Psoas muscle (tissue), 8 donors: Measurements from ENCODE around the gene NTRK3. TPM values are rescaled to one million over a fixed set of nuclear protein-coding genes. Genes with fewer than 3 reads are reported as not detected.

Source experiments
- ATAC-seq, 4 donors: fragments of 200-7000 bp; cut with Tn5 transposase; one replicate each; pipeline ENCODE4 v1.9.1; 2020; ENCODE audit warnings: moderate library complexity in 3 of 4, mild to moderate bottlenecking in 2 of 4
- DNase-seq, 2 donors: peaks; one replicate each; pipeline ENCODE4 v3.0.0-alpha.2; 2020
- H3K27ac ChIP-seq: fragments of 200-600 bp; one replicate; pipeline ENCODE4 v1.8.0; 2022
- H3K27me3 ChIP-seq, 3 donors: fragments of 200-600 bp in 1 of 3; one replicate each; pipeline versions ENCODE4 v1.6.1 to v1.8.0; 2013 to 2022; ENCODE audit warnings: low read length in 2 of 3, mild to moderate bottlenecking in 2 of 3, moderate library complexity in 1 of 3; ENCODE audit not compliant: insufficient read depth in 3 of 3
- H3K36me3 ChIP-seq, 2 donors: fragments of 200-600 bp in 1 of 2; one replicate each; pipeline versions ENCODE4 v1.6.1 to v1.8.0; 2013 to 2022; ENCODE audit warnings: low read depth in 1 of 2, mild to moderate bottlenecking in 1 of 2, moderate library complexity in 1 of 2; ENCODE audit not compliant: insufficient read depth in 1 of 2
- H3K4me1 ChIP-seq: fragments of 200-600 bp; one replicate; pipeline ENCODE4 v1.8.0; 2022
- H3K4me3 ChIP-seq: fragments of 200-600 bp; one replicate; pipeline ENCODE4 v1.8.0; 2022; ENCODE audit warnings: mild to moderate bottlenecking
- H3K9me3 ChIP-seq: fragments of 200-600 bp; one replicate; pipeline ENCODE4 v1.8.0; 2022
- WGBS, 3 donors: extraction: QIAGEN DNeasy Blood & Tissue Kit; methylation state at CpG; one replicate each; pipeline versions ENCODE4 v1.1.6 to v1.1.7; 2013; 5-methylcytosine and 5-hydroxymethylcytosine counted together
- intact Hi-C, 2 donors: fragments of 100-400 bp; cut with DNase I; formaldehyde crosslinking; loops; one replicate each; pipeline versions ENCODE4 v1.11.0 to v1.14.2; 2022
- polyA plus RNA-seq, 3 donors: library from polyadenylated mRNA; stranded (reverse); fragments of 200-250 nt; gene quantifications; one replicate each; pipeline ENCODE4 v1.2.3, GENCODE V29; 2013
- total RNA-seq, 4 donors: library from RNA; stranded (reverse); fragmentation: NEBNext Ultra II Directional in 2 of 4; extraction: Animal tissue kit (Norgen Biotek cat#: 25700) in 2 of 4; gene quantifications; one replicate each; pipeline versions ENCODE4 v1.2.1 to v1.2.4, GENCODE V29; 2021 to 2023
- TF ChIP-seq, protein P1 (sequence below): fragments of 200-600 bp; IDR thresholded peaks from one replicate; pipeline ENCODE4 v1.8.0; 2022; ENCODE audit warnings: antibody characterized with exemption
- donor health status: healthy with polysubstance abuse.
- donor health status: DM: no; HTN: no; CAD: no; lungs with moderate emphysema.
- donor health status: Bipolar disorder and iron deficiency.
- donor health status: healthy.
- donor health status: DM: yes; HTN: yes; CAD: no.
- donor health status: DM: no; HTN: no; CAD: no.
- donor health status: DM: no; HTN: no; CAD: no.
- donor health status: DM: yes; HTN: yes; CAD: no.

The NTRK3 gene
- total and polyA plus RNA-seq, 7 donors, result 0.17 to 1.7 (median 0.57) TPM

DNA sequence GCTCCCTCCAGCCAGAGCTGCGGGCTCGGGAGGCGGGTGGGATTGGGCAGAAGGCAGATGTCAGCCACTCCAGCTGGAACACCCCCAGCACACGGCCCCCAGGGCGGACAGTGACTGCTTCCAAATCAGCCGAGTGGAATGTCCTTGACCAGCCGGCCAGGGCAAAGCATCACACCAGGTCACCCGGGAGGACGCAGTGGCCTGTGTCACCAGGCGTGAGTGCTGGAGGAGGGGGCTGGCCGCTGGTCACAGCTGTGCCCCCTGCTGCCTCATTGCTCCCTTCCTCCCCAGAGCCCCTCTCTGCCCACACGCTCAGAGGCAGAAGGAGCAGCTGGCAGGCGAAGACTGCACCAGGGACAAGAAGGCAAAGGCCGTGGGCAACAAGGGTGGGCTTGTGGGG is 33.5 kb downstream of the NTRK3 start:
- no peak overlapping the region for H3K27ac ChIP-seq
- WGBS, 3 donors, result 36 to 47% (median 40%) methylated on average over 13 to 14 of the region's 14 CpGs
- H3K27me3 ChIP-seq, result peaks cover 0 to 4% (median under 1%) of the 10 kb centered on the region in 3 donors
- no peaks in the 10 kb centered on the region for H3K4me1 ChIP-seq
- DNase-seq (no peak), ATAC-seq (no peak)
- H3K9me3 ChIP-seq, result no peaks in the 10 kb centered on the region
- TF ChIP-seq, protein P1, sequence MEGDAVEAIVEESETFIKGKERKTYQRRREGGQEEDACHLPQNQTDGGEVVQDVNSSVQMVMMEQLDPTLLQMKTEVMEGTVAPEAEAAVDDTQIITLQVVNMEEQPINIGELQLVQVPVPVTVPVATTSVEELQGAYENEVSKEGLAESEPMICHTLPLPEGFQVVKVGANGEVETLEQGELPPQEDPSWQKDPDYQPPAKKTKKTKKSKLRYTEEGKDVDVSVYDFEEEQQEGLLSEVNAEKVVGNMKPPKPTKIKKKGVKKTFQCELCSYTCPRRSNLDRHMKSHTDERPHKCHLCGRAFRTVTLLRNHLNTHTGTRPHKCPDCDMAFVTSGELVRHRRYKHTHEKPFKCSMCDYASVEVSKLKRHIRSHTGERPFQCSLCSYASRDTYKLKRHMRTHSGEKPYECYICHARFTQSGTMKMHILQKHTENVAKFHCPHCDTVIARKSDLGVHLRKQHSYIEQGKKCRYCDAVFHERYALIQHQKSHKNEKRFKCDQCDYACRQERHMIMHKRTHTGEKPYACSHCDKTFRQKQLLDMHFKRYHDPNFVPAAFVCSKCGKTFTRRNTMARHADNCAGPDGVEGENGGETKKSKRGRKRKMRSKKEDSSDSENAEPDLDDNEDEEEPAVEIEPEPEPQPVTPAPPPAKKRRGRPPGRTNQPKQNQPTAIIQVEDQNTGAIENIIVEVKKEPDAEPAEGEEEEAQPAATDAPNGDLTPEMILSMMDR, result no peak
- no peak overlapping the region for H3K4me3 ChIP-seq
- intact Hi-C loops, result no loop called here
- H3K36me3 ChIP-seq, result no peaks in the 10 kb centered on the region

DNA sequence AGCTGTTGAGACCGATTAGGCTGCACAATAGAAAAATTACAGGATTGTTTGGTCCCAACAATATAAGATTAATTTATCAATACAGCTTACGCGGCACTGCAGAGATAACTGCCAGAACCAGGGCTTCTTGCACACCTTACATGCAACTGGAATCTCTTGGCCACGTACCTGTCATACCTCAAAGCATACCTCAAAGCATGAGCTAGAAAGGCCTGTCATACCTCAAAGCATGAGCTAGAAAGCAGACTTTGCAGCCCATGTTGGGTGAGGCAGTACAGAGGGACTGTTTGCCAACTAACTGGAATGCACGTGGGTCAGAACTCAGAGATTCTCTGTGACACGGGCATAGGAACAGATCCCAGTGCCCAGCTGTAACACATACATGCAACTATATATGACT is 34.7 kb downstream of the NTRK3 start:
- no peak for DNase-seq
- H3K4me3 ChIP-seq, result no peak overlapping the region

DNA sequence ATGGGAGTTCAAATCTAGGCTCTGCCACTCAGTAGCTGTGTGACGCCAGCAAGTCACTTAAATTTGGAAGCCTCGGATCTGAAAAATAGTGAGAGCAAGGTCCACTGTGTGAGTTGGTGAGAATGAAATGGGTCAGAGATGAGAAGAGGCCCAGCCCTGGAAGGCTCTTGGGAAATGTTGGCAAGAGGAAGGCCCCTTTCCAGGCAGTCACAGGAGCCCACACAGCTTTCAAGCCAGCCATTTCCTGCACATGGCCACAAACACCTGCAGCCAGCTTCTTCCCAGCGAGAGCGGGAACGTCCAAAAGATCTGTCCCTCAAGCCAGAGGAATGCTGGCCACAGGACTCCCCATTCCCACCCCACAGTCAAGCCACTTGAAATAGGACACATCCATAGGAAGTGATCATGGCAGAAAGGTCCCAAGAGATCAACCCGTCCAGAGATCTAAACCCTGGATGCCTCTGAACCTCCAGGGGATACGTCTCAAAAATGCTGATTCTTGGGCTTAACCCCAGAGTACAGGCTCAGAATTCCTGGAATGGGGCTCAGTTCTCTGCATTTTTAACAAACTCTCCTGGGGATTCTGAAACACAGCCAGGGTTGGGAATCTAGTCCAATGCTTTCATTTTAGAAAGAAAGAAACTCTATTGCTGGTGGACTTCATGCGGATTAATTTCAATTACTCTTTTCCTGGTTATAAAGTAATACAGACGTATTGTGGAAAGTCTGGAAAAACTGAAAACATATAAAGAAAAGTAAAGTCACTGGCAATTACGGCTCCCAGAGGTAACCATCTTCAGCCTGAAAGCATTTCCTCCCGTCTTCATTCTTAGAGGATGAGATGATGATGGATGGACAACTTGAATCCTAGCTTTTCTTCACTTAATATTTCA is 35.9 kb downstream of the NTRK3 start:
- intact Hi-C loops, result no loop called here
- H3K27ac ChIP-seq, result no peak overlapping the region
- peaks cover 0 to 6% (median 0%) of the 10 kb centered on the region in 3 donors for H3K27me3 ChIP-seq
- H3K4me1 ChIP-seq, result no peaks in the 10 kb centered on the region
- no peak overlapping the region for H3K4me3 ChIP-seq
- DNase-seq (no peak), ATAC-seq (no peak)
- no peaks in the 10 kb centered on the region for H3K36me3 ChIP-seq
- TF ChIP-seq, protein P1, result no peak
- 48 to 61% (median 51%) methylated on average over 11 of the region's 11 CpGs for WGBS, 3 donors
- no peaks in the 10 kb centered on the region for H3K9me3 ChIP-seq

More for the DNA sequence above, 34.7 kb downstream of the NTRK3 start:
- Histone ChIP-seq H3K27me3 (no peaks in the 10 kb centered on the region), H3K4me1 (no peaks in the 10 kb centered on the region), H3K36me3 (no peaks in the 10 kb centered on the region), H3K27ac (no peak overlapping the region), H3K9me3 (no peaks in the 10 kb centered on the region)
- WGBS, 3 donors, result 67 to 73% (median 71%) methylated on average over 6 of the region's 6 CpGs
- intact Hi-C loops, result no loop called here
- TF ChIP-seq, protein P1, result no peak
- no peak for ATAC-seq

DNA sequence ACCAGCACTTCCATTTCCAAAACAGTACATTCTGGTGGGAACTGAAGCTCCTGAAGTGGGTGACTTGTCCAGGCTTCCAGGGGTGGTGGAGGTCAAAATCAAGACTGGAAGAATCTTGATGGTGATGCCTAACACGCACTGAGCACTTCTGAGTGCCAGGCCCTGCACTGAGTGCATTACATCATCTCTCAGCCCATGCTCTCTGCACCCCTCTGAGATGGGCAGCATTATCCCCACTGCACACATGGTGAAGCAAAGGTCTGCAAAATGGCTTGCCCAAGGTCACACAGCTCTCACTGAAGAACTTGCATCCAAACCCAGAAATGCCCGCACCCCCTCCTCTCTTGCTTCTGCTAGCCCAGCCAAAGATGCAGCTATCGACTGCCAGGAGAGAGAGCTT is 36.9 kb downstream of the NTRK3 start:
- no peak overlapping the region for H3K27ac ChIP-seq
- DNase-seq (no peak), ATAC-seq (no peak)
- intact Hi-C loops, result no loop called here
- WGBS, 3 donors, result 28 to 47% (median 29%) methylated on average over 3 of the region's 3 CpGs
- H3K36me3 ChIP-seq, result no peaks in the 10 kb centered on the region
- no peaks in the 10 kb centered on the region for H3K9me3 ChIP-seq
- TF ChIP-seq, protein P1, result no peak
- H3K4me3 ChIP-seq, result no peak overlapping the region
- H3K27me3 ChIP-seq, result peaks cover 0 to 6% (median 2%) of the 10 kb centered on the region in 3 donors
- no peaks in the 10 kb centered on the region for H3K4me1 ChIP-seq
